Fibroblast of lung (primary cell): ENCODE data around the gene ADRA1B. TPM values are rescaled to one million over a fixed set of nuclear protein-coding genes. Genes with fewer than 3 reads are reported as not detected.

Source experiments
- DNase-seq, 2 donors: peaks; one replicate each; pipeline versions ENCODE4 v3.0.0 to v3.0.0-alpha.2; 2010; ENCODE audit warnings: low read depth in 2 of 2
- H2AFZ ChIP-seq: 2 replicates; pipeline ENCODE4 v1.5.1; 2012; ENCODE audit warnings: low read length, control low read depth, inconsistent platforms
- H3K27ac ChIP-seq: 2 replicates; pipeline ENCODE4 v1.5.1; 2011; ENCODE audit warnings: low read length, control low read depth; ENCODE audit not compliant: insufficient read depth
- H3K27me3 ChIP-seq: 2 replicates; pipeline ENCODE4 v1.5.1; 2011; ENCODE audit warnings: mild to moderate bottlenecking, low read length; ENCODE audit not compliant: control insufficient read depth, insufficient read depth
- H3K36me3 ChIP-seq: 2 replicates; pipeline ENCODE4 v1.5.1; 2011; ENCODE audit warnings: low read length; ENCODE audit not compliant: control insufficient read depth, insufficient read depth
- H3K4me1 ChIP-seq: 2 replicates; pipeline ENCODE4 v1.5.1; 2011; ENCODE audit warnings: low read length; ENCODE audit not compliant: control insufficient read depth, insufficient read depth; ENCODE audit errors: extremely low read depth
- H3K4me2 ChIP-seq: 2 replicates; pipeline ENCODE4 v1.5.1; 2011; ENCODE audit warnings: low read length, control low read depth; ENCODE audit not compliant: insufficient read depth; ENCODE audit errors: extremely low read depth
- H3K4me3 ChIP-seq, 4 experiments: fragments of 200-600 bp in 1 of 4; sonication (generic) in 1 of 4; replicated peaks in 1 of 4; 2 replicates each; pipeline ENCODE4 v1.5.1; 2011 to 2016; ENCODE audit warnings: low read length in 4 of 4, low read depth in 3 of 4, mild to moderate bottlenecking in 3 of 4, control low read depth in 2 of 4, inconsistent platforms in 1 of 4, mixed read lengths in 1 of 4; ENCODE audit not compliant: insufficient read depth in 1 of 4; ENCODE audit errors: control extremely low read depth in 1 of 4
- H3K79me2 ChIP-seq: 2 replicates; pipeline ENCODE4 v1.5.1; 2012; ENCODE audit warnings: mild to moderate bottlenecking, low read length, inconsistent platforms; ENCODE audit not compliant: control insufficient read depth, insufficient read depth
- H3K9ac ChIP-seq: 2 replicates; pipeline ENCODE4 v1.5.1; 2011; ENCODE audit warnings: mild to moderate bottlenecking, low read length, control low read depth; ENCODE audit not compliant: insufficient read depth
- H3K9me3 ChIP-seq: 2 replicates; pipeline ENCODE4 v1.5.1; 2012; ENCODE audit warnings: low read depth, low read length; ENCODE audit not compliant: control insufficient read depth, insufficient read depth
- H4K20me1 ChIP-seq: 2 replicates; pipeline ENCODE4 v1.5.1; 2011; ENCODE audit warnings: low read length; ENCODE audit not compliant: control insufficient read depth, insufficient read depth; ENCODE audit errors: extremely low read depth
- CTCF ChIP-seq, 2 donors: IDR thresholded peaks in 1 of 2; conservative IDR thresholded peaks in 1 of 2; 1 replicate in 1 of 2; 2 replicates in 1 of 2; pipeline ENCODE4 v1.5.1; 2011 to 2012; ENCODE audit warnings: low read length in 2 of 2, control low read depth in 1 of 2, inconsistent platforms in 1 of 2, low read depth in 1 of 2, mild to moderate bottlenecking in 1 of 2
- EZH2 ChIP-seq: IDR thresholded peaks from 2 replicates; pipeline ENCODE4 v1.5.1; 2012; ENCODE audit warnings: low read length, control low read depth, mild to moderate bottlenecking; ENCODE audit errors: missing control alignments
- polyA plus RNA-seq, 2 donors: library from polyadenylated mRNA; depleted of rRNA in 1 of 2; stranded (reverse) in 1 of 2; unstranded in 1 of 2; fragments of >200 nt; gene quantifications; 2 replicates each; pipeline ENCODE4 v1.2.1, GENCODE V29; 2011 to 2012; ENCODE audit warnings: missing spikeins in 1 of 2
- total RNA-seq: library from RNA; depleted of rRNA; stranded (reverse); fragments of >200 nt; gene quantifications from 2 replicates; pipeline ENCODE4 v1.2.1, GENCODE V29; 2014

The ADRA1B gene
- total and polyA plus RNA-seq, 2 donors (not counting 1 experiment from before 2014, with no cell fraction given): 0.99 to 1.7 TPM

GRCh38 chr5:159969966-159970365, 53.7 kb downstream of the ADRA1B start:
- no peak overlapping the region for H2AFZ ChIP-seq
- no peak for TF ChIP-seq CTCF (conservative IDR thresholded peaks at IDR 0.05 in 1 of 2, IDR thresholded peaks at IDR 0.05 in 1 of 2; ENCODE audit: low read depth in 1 of 2, low read length in 2 of 2)
- TF ChIP-seq EZH2: no peak
- H3K79me2 ChIP-seq: no peaks in the 10 kb centered on the region
- no peak overlapping the region for H3K27ac ChIP-seq
- no peaks in the 10 kb centered on the region for H3K36me3 ChIP-seq
- H3K4me1 ChIP-seq: peaks cover 8% of the 10 kb centered on the region
- no peaks in the 10 kb centered on the region for H4K20me1 ChIP-seq
- no peak overlapping the region for H3K4me2 ChIP-seq
- no peaks in the 10 kb centered on the region for H3K9me3 ChIP-seq
- DNase-seq: no peak
- H3K27me3 ChIP-seq: no peaks in the 10 kb centered on the region
- no peak overlapping the region for H3K4me3 ChIP-seq
- H3K9ac ChIP-seq: no peak overlapping the region

- Histone ChIP-seq H4K20me1 (no peaks in the 10 kb centered on the region), H3K9ac (no peak overlapping the region), H3K4me3 (no peak overlapping the region), H3K27me3 (no peaks in the 10 kb centered on the region), H2AFZ (no peak overlapping the region), H3K9me3 (no peaks in the 10 kb centered on the region), H3K4me1 (peaks cover 8% of the 10 kb centered on the region), H3K4me2 (no peak overlapping the region), H3K36me3 (no peaks in the 10 kb centered on the region), H3K27ac (no peak overlapping the region), H3K79me2 (no peaks in the 10 kb centered on the region)
- TF ChIP-seq CTCF (conservative IDR thresholded peaks at IDR 0.05 in 1 of 2, IDR thresholded peaks at IDR 0.05 in 1 of 2; ENCODE audit: low read depth in 1 of 2, low read length in 2 of 2) (no peak), EZH2 (no peak)
- DNase-seq: peak; percentile 59 to 77
Observed at GRCh38 chr5:159971038-159971437, 54.8 kb downstream of the ADRA1B start.

GRCh38 chr5:159971514-159971913, 55.2 kb downstream of the ADRA1B start:
- Histone ChIP-seq H3K4me2 (no peak overlapping the region), H3K27me3 (no peaks in the 10 kb centered on the region), H3K36me3 (no peaks in the 10 kb centered on the region), H3K4me1 (peaks cover 8% of the 10 kb centered on the region), H2AFZ (no peak overlapping the region), H3K9ac (no peak overlapping the region), H3K79me2 (no peaks in the 10 kb centered on the region), H4K20me1 (no peaks in the 10 kb centered on the region), H3K9me3 (no peaks in the 10 kb centered on the region), H3K4me3 (peak overlapping the region in 1 of 4 experiments; percentile 23), H3K27ac (no peak overlapping the region)
- TF ChIP-seq CTCF (conservative IDR thresholded peaks at IDR 0.05 in 1 of 2, IDR thresholded peaks at IDR 0.05 in 1 of 2; ENCODE audit: low read depth in 1 of 2, low read length in 2 of 2) (no peak), EZH2 (no peak)
- no peak for DNase-seq
